Esophagus squamous epithelium (tissue), 5 donors: ENCODE measurements around the gene FTH1. TPM values are rescaled to one million over a fixed set of nuclear protein-coding genes. Genes with fewer than 3 reads are reported as not detected.

Experiments used
- DNase-seq: peaks from one replicate; lab custom pipeline; 2025; lab: John Stamatoyannopoulos, UW
- H3K27ac ChIP-seq, 4 donors: fragments of 200-600 bp; sonication (generic); one replicate each; pipeline ENCODE4 v1.5.1; 2016 to 2019; ENCODE audit warnings: mild to moderate bottlenecking in 1 of 4
- H3K27me3 ChIP-seq, 4 donors: fragments of 200-600 bp; sonication (generic); 1 replicate in 3 of 4; 2 replicates in 1 of 4; pipeline versions ENCODE4 v1.5.1 to v1.6.0; 2017 to 2021; ENCODE audit warnings: antibody characterized with exemption in 1 of 4
- H3K36me3 ChIP-seq, 3 donors: fragments of 200-600 bp; sonication (generic); one replicate each; pipeline ENCODE4 v1.5.1; 2016 to 2019
- H3K4me1 ChIP-seq, 3 donors: fragments of 200-600 bp; sonication (generic); one replicate each; pipeline ENCODE4 v1.5.1; 2017 to 2019
- H3K4me3 ChIP-seq, 4 donors: fragments of 200-600 bp; sonication (generic); 1 replicate in 3 of 4; 2 replicates in 1 of 4; pipeline ENCODE4 v1.5.1; 2016 to 2019; ENCODE audit warnings: mild to moderate bottlenecking in 2 of 4, moderate library complexity in 1 of 4
- H3K9me3 ChIP-seq, 3 donors: fragments of 200-600 bp; sonication (generic); one replicate each; pipeline ENCODE4 v1.5.1; 2016 to 2019
- POLR2A ChIP-seq, 4 donors: fragments of 450-650 bp; IDR thresholded peaks; one replicate each; pipeline ENCODE4 v1.6.1; 2017; ENCODE audit warnings: antibody characterized with exemption in 4 of 4, mild to moderate bottlenecking in 4 of 4, moderate library complexity in 3 of 4
- WGBS, 2 donors: methylation state at CpG; one replicate each; pipeline ENCODE4 v1.1.5; 2018; 5-methylcytosine and 5-hydroxymethylcytosine counted together
- intact Hi-C: fragments of 100-400 bp; cut with DNase I; formaldehyde crosslinking; loops from one replicate; pipeline ENCODE4 v1.15.0; 2022
- total RNA-seq, 4 donors: library from RNA; depleted of rRNA; stranded (reverse); fragments of >200 nt; gene quantifications; one replicate each; pipeline ENCODE4 v1.1.0, GENCODE V29; 2016
- TF ChIP-seq, protein P1 (sequence below), 6 experiments: fragments of 450-650 bp in 4 of 6; fragments of 200-600 bp in 2 of 6; sonication (generic) in 2 of 6; IDR thresholded peaks; one replicate each; pipeline ENCODE4 v1.5.1; 2016 to 2019; ENCODE audit warnings: antibody characterized with exemption in 6 of 6, mild to moderate bottlenecking in 4 of 6, moderate library complexity in 4 of 6
- donor health status: DM: yes; HTN: yes; CAD: no.

Gene FTH1
- total RNA-seq, 4 donors from 2014 or later: 716 to 1,904 (median 760) TPM

DNA sequence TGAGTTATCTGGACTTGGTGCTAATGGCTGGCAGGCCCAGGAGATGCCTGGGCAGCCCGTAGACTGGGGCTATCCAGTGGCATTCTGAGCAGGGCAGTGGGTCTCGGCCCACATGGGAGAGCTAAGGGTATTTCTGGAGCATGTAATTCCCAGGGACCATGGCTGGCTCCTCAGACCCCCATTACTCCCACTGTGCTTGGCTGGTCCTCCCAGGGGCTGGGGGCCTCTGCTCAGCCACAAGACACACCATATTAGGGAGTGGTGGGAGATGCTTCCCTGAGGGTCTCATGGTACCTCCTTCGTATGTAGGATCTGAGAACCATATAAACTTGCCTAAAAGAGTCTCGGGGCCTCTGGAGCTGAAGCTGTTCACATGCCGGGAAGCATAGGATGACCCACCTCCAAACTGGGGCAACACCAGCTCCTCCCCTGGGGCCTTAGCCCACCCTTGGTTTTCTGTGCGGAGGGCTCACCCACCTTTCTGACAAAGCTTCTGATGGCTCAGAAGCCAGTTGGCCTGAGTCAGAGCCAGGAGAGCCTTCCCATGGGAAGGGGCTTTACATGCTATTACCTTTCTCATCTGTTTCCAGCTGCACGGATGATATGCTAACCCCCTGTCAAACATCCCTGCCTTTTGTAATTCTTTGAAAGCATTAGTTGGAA, 9.5 kb upstream of the FTH1 start:
- Histone ChIP-seq H3K27me3 (no peaks in the 10 kb centered on the region), H3K4me1 (peaks cover 36 to 94% (median 51%) of the 10 kb centered on the region in 3 donors), H3K9me3 (no peaks in the 10 kb centered on the region), H3K27ac (no peak overlapping the region), H3K4me3 (no peak overlapping the region), H3K36me3 (no peaks in the 10 kb centered on the region)
- intact Hi-C loops: loop anchor here (10.0 kb wide), 1 partner anchor 48 kb away; no protein-coding TSS in a partner anchor
- WGBS, 2 donors: 60 to 69% methylated on average over 1 to 2 of the region's 7 CpGs
- TF ChIP-seq POLR2A (IDR thresholded peaks at IDR 0.05): no peak
- TF ChIP-seq, protein P1, sequence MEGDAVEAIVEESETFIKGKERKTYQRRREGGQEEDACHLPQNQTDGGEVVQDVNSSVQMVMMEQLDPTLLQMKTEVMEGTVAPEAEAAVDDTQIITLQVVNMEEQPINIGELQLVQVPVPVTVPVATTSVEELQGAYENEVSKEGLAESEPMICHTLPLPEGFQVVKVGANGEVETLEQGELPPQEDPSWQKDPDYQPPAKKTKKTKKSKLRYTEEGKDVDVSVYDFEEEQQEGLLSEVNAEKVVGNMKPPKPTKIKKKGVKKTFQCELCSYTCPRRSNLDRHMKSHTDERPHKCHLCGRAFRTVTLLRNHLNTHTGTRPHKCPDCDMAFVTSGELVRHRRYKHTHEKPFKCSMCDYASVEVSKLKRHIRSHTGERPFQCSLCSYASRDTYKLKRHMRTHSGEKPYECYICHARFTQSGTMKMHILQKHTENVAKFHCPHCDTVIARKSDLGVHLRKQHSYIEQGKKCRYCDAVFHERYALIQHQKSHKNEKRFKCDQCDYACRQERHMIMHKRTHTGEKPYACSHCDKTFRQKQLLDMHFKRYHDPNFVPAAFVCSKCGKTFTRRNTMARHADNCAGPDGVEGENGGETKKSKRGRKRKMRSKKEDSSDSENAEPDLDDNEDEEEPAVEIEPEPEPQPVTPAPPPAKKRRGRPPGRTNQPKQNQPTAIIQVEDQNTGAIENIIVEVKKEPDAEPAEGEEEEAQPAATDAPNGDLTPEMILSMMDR (IDR thresholded peaks at IDR 0.05): no peak
- no peak for DNase-seq

DNA sequence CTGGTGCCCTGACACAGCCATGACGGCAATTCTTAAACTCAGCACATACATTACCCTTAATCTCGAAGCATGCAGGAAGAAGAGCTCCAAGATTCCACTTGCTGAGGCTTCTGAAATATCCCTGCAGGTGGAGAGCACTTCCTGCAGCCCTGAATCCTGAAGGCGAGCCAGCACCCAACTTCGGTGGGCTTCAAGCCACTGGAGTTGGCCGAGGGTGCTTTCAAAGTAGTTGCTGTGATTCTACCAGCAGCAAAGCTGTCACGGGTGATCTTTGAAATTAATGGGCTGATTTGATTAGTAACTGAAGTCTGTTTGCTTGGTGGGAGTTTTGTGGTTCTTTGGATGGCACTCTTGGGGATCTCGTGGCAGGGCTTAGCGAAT, 9.0 kb upstream of the FTH1 start:
- no peak overlapping the region for H3K4me3 ChIP-seq

DNA sequence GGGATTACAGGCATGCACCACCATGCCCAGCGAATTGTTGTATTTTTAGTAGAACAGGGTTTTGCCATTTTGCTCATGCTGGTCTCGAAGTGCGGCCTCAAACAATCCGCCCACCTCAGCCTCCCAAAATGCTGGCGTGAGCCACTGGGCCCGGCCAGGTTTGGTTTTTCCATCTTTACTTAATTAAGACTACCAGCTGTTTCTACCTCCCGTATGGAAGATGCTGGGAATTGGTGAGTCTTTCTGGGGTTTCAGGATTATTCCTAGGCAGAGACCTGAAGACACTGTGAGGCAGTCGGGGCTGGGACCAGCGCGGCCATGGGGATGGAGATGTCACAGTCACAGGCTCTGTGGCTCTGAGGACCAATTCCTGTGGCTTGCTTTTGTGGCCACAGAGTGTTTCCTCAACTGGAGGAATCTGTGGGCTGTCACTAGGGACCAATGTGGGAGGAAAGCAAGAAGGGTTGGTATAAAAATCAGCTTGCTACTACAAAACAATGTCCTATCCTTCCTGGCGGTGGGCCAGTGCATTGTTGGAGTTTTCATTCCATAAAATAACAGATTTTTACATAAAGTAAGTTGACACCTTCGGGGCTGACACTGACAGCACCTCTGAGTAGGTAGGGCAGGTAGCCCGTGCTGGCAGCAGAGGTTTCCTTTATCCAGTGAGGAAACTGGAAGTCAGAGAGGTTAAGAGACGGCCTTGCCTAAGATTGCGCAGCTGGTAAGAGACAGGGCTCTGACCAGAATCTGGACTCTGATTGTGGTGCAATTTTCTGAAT, 8.4 kb upstream of the FTH1 start:
- Histone ChIP-seq H3K4me3 (no peak overlapping the region), H3K27ac (peak overlapping the region in 2 of 4 donors; percentile 94 to 98), H3K27me3 (no peaks in the 10 kb centered on the region), H3K9me3 (no peaks in the 10 kb centered on the region), H3K4me1 (peaks cover 43 to 94% (median 56%) of the 10 kb centered on the region in 3 donors), H3K36me3 (no peaks in the 10 kb centered on the region)
- DNase-seq: no peak
- TF ChIP-seq, protein P1 (IDR thresholded peaks at IDR 0.05): no peak
- TF ChIP-seq POLR2A (IDR thresholded peaks at IDR 0.05): no peak
- intact Hi-C loops: loop anchor here (10.0 kb wide), 1 partner anchor 49 kb away; no protein-coding TSS in a partner anchor
- 69 to 76% methylated on average over 9 to 15 of the region's 15 CpGs for WGBS, 2 donors

More for the DNA sequence above, 9.0 kb upstream of the FTH1 start:
- Histone ChIP-seq H3K36me3 (no peaks in the 10 kb centered on the region), H3K27ac (no peak overlapping the region), H3K9me3 (no peaks in the 10 kb centered on the region), H3K27me3 (no peaks in the 10 kb centered on the region), H3K4me1 (peaks cover 37 to 94% (median 53%) of the 10 kb centered on the region in 3 donors)
- TF ChIP-seq, protein P1 (IDR thresholded peaks at IDR 0.05): no peak
- TF ChIP-seq POLR2A (IDR thresholded peaks at IDR 0.05): no peak
- intact Hi-C loops: loop anchor here (10.0 kb wide), 1 partner anchor 48 kb away; no protein-coding TSS in a partner anchor
- 75 to 89% methylated on average over 6 to 8 of the region's 8 CpGs for WGBS, 2 donors
- DNase-seq: no peak

DNA sequence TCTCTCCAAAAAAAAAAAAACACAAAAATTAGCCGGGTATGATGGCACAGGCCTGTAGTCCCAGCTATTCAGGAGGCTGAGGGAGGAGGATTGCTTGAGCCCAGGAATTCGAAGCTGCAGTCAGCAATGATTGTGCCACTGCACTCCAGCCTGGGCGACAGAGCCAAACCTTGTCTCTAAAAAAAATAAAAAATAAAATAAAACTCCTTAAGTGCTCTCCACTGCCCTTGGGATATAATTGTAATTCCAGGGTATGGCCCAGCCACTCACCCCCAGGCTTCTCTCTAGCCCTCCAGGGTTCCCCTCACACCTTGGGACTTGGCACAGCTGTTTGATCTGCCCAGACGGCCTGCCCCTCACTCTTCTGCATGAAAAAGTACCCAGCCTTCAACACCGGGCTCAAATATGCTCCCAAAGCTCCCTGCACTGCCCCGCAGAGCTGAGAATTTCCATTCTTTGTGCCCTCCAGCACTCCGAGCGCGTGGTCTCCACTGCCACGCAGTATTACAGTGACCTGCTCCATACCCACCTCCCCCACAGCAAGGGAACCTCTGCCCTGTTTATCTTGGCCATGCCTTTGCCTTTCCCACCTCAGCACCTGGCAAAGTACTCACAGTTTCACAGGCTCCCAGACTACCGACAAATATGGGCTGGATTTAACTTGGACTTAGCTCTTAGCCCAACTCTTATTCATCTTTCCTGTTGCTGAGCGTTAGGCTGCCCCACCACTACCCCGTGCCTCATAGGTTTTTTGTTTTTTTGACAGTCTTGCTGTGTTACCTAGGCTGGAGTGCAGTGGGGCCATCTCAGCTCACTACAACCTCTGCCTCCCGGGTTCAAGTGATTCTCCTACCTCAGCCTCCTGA, 7.6 kb upstream of the FTH1 start:
- TF ChIP-seq, protein P1 (IDR thresholded peaks at IDR 0.05): no peak
- no peak for TF ChIP-seq POLR2A (IDR thresholded peaks at IDR 0.05)
- intact Hi-C loops: loop anchor here (10.0 kb wide), 1 partner anchor 50 kb away; no protein-coding TSS in a partner anchor
- H3K27ac ChIP-seq: peak overlapping the region; percentile 15 to 98 (median 77)
- no peaks in the 10 kb centered on the region for H3K36me3 ChIP-seq
- 55 to 62% methylated on average over 11 to 14 of the region's 14 CpGs for WGBS, 2 donors
- H3K4me1 ChIP-seq: peaks cover 48 to 94% (median 64%) of the 10 kb centered on the region in 3 donors
- H3K27me3 ChIP-seq: no peaks in the 10 kb centered on the region
- no peak for DNase-seq
- no peak overlapping the region for H3K4me3 ChIP-seq
- H3K9me3 ChIP-seq: no peaks in the 10 kb centered on the region
